HEK293 (cell line): ENCODE measurements around the gene IRF2BPL.
A peak's percentile ranks its signal among the peaks of the same experiment; 100 is the strongest.

Experiments used
- HOXD13 ChIP-seq: sonication (generic); formaldehyde crosslinking; IDR thresholded peaks from 2 replicates; pipeline ENCODE4 v1.8.0; 2022; ENCODE audit warnings: missing genetic modification reagents, borderline replicate concordance
- INSM2 ChIP-seq: fragments of 450-650 bp; formaldehyde crosslinking; IDR thresholded peaks from 2 replicates; pipeline ENCODE4 v1.5.1; 2016; ENCODE audit warnings: missing biosample characterization, missing genetic modification characterization
- MYNN ChIP-seq: fragments of 450-650 bp; formaldehyde crosslinking; IDR thresholded peaks from 2 replicates; pipeline ENCODE4 v1.5.1; 2016; ENCODE audit warnings: missing biosample characterization, missing genetic modification characterization, borderline replicate concordance
- PRDM6 ChIP-seq: fragments of 450-650 bp; formaldehyde crosslinking; IDR thresholded peaks from 2 replicates; pipeline ENCODE4 v1.5.1; 2017; ENCODE audit warnings: missing biosample characterization, missing genetic modification characterization
- SP2 ChIP-seq: fragments of 450-650 bp; formaldehyde crosslinking; IDR thresholded peaks from 2 replicates; pipeline ENCODE4 v1.5.1; 2016; ENCODE audit warnings: missing biosample characterization, missing genetic modification characterization
- ZBTB1 ChIP-seq: fragments of 450-650 bp; formaldehyde crosslinking; IDR thresholded peaks from 2 replicates; pipeline ENCODE4 v1.5.1; 2016; ENCODE audit warnings: missing biosample characterization, missing genetic modification characterization
- ZBTB10 ChIP-seq: fragments of 450-650 bp; formaldehyde crosslinking; IDR thresholded peaks from 2 replicates; pipeline ENCODE4 v1.5.1; 2016; ENCODE audit warnings: missing biosample characterization, missing genetic modification characterization
- ZBTB20 ChIP-seq: fragments of 450-650 bp; formaldehyde crosslinking; IDR thresholded peaks from 2 replicates; pipeline ENCODE4 v1.5.1; 2016; ENCODE audit warnings: missing biosample characterization, missing genetic modification characterization
- ZBTB48 ChIP-seq: fragments of 450-650 bp; formaldehyde crosslinking; IDR thresholded peaks from 2 replicates; pipeline ENCODE4 v1.5.1; 2016; ENCODE audit warnings: missing biosample characterization, missing genetic modification characterization
- ZNF140 ChIP-seq: fragments of 450-650 bp; formaldehyde crosslinking; IDR thresholded peaks from 2 replicates; pipeline ENCODE4 v1.5.1; 2016; ENCODE audit warnings: missing biosample characterization, missing genetic modification characterization
- ZNF157 ChIP-seq: fragments of 450-650 bp; formaldehyde crosslinking; IDR thresholded peaks from 2 replicates; pipeline ENCODE4 v1.5.1; 2016; ENCODE audit warnings: missing biosample characterization, missing genetic modification characterization
- ZNF16 ChIP-seq: fragments of 450-650 bp; formaldehyde crosslinking; IDR thresholded peaks from 2 replicates; pipeline ENCODE4 v1.5.1; 2016; ENCODE audit warnings: low read depth, missing biosample characterization, missing genetic modification characterization
- ZNF19 ChIP-seq: fragments of 450-650 bp; formaldehyde crosslinking; IDR thresholded peaks from 2 replicates; pipeline ENCODE4; 2016; ENCODE audit warnings: missing biosample characterization, missing genetic modification characterization, low read depth
- ZNF239 ChIP-seq: fragments of 450-650 bp; formaldehyde crosslinking; IDR thresholded peaks from 2 replicates; pipeline ENCODE4 v1.5.1; 2016; ENCODE audit warnings: missing biosample characterization, missing genetic modification characterization
- ZNF24 ChIP-seq: fragments of 450-650 bp; formaldehyde crosslinking; IDR thresholded peaks from 2 replicates; pipeline ENCODE4 v1.5.1; 2016; ENCODE audit warnings: missing biosample characterization, missing genetic modification characterization
- ZNF37A ChIP-seq: fragments of 450-650 bp; IDR thresholded peaks from 2 replicates; pipeline ENCODE4 v1.5.1; 2018; ENCODE audit warnings: missing biosample characterization, missing genetic modification characterization
- ZNF426 ChIP-seq: fragments of 450-650 bp; formaldehyde crosslinking; IDR thresholded peaks from 2 replicates; pipeline ENCODE4 v1.5.1; 2017; ENCODE audit warnings: missing biosample characterization, missing genetic modification characterization, mild to moderate bottlenecking, inconsistent platforms, moderate library complexity
- ZNF473 ChIP-seq: fragments of 450-650 bp; formaldehyde crosslinking; IDR thresholded peaks from 2 replicates; pipeline ENCODE4 v1.5.1; 2017; ENCODE audit warnings: missing biosample characterization, missing genetic modification characterization
- ZNF488 ChIP-seq: fragments of 450-650 bp; formaldehyde crosslinking; IDR thresholded peaks from 2 replicates; pipeline ENCODE4 v1.5.1; 2016; ENCODE audit warnings: missing biosample characterization, missing genetic modification characterization
- ZNF513 ChIP-seq: fragments of 450-650 bp; IDR thresholded peaks from 2 replicates; pipeline ENCODE4 v1.5.1; 2018; ENCODE audit warnings: missing biosample characterization, missing genetic modification characterization
- ZNF654 ChIP-seq: fragments of 450-650 bp; formaldehyde crosslinking; IDR thresholded peaks from 2 replicates; pipeline ENCODE4 v1.5.1; 2016; ENCODE audit warnings: low read depth, missing biosample characterization, missing genetic modification characterization
- ZNF664 ChIP-seq: fragments of 450-650 bp; formaldehyde crosslinking; IDR thresholded peaks from 2 replicates; pipeline ENCODE4 v1.5.1; 2016; ENCODE audit warnings: missing biosample characterization, missing genetic modification characterization
- ZNF692 ChIP-seq: fragments of 450-650 bp; formaldehyde crosslinking; IDR thresholded peaks from 2 replicates; pipeline ENCODE4 v1.5.1; 2016; ENCODE audit warnings: missing biosample characterization, missing genetic modification characterization
- ZNF747 ChIP-seq: fragments of 450-650 bp; formaldehyde crosslinking; IDR thresholded peaks from 2 replicates; pipeline ENCODE4 v1.5.1; 2016; ENCODE audit warnings: missing biosample characterization, missing genetic modification characterization
- ZNF76 ChIP-seq: fragments of 450-650 bp; formaldehyde crosslinking; IDR thresholded peaks from 2 replicates; pipeline ENCODE4; 2016; ENCODE audit warnings: low read depth, missing biosample characterization, missing genetic modification characterization, borderline replicate concordance
- ZNF791 ChIP-seq: fragments of 450-650 bp; formaldehyde crosslinking; IDR thresholded peaks from 2 replicates; pipeline ENCODE4 v1.5.1; 2016; ENCODE audit warnings: missing biosample characterization, missing genetic modification characterization
- ZNF837 ChIP-seq: fragments of 450-650 bp; formaldehyde crosslinking; IDR thresholded peaks from 2 replicates; pipeline ENCODE4 v1.5.1; 2016; ENCODE audit warnings: missing biosample characterization, missing genetic modification characterization
- ZNF843 ChIP-seq: fragments of 450-650 bp; formaldehyde crosslinking; IDR thresholded peaks from 2 replicates; pipeline ENCODE4 v1.5.1; 2016; ENCODE audit warnings: missing biosample characterization, missing genetic modification characterization
- ZSCAN5A ChIP-seq: fragments of 450-650 bp; formaldehyde crosslinking; IDR thresholded peaks from 2 replicates; pipeline ENCODE4 v1.5.1; 2016; ENCODE audit warnings: missing biosample characterization, missing genetic modification characterization

The IRF2BPL gene

GRCh38 chr14:77040059-77040740 lies 11.7 kb upstream of the IRF2BPL start (continued):
- no peak for TF ChIP-seq ZNF513 (tag by site-specific recombination)
- TF ChIP-seq ZNF76 (tag by site-specific recombination), result peak; percentile 69; the same call in 1 of the 2 replicates
- no peak for TF ChIP-seq ZNF157 (tag by site-specific recombination)
- TF ChIP-seq ZBTB1 (tag by site-specific recombination), result no peak
- peak; percentile 43; the same call in 1 of the 2 replicates for TF ChIP-seq ZNF692 (tag by site-specific recombination)
- TF ChIP-seq MYNN (tag by site-specific recombination), result 0 out of 2 replicates have a peak, but pooled peaks have one; percentile 43
- TF ChIP-seq ZNF239 (tag by site-specific recombination), result no peak
- TF ChIP-seq ZNF654 (tag by site-specific recombination), result no peak
- TF ChIP-seq ZBTB10 (tag by site-specific recombination), result no peak
- peak; percentile 63 for TF ChIP-seq ZNF37A
- no peak for TF ChIP-seq ZBTB20 (tag by site-specific recombination)
- no peak for TF ChIP-seq ZNF473
- no peak for TF ChIP-seq ZNF843 (tag by site-specific recombination)
- TF ChIP-seq HOXD13 (CRISPR knock-in tag), result no peak
- no peak for TF ChIP-seq ZNF837 (tag by site-specific recombination)
- 0 out of 2 replicates have a peak, but pooled peaks have one; percentile 32 for TF ChIP-seq INSM2 (tag by site-specific recombination)
- no peak for TF ChIP-seq ZNF664 (tag by site-specific recombination)
- no peak for TF ChIP-seq ZSCAN5A (tag by site-specific recombination)
- no peak for TF ChIP-seq ZNF791
- TF ChIP-seq ZNF426 (tag by site-specific recombination), result no peak
- no peak for TF ChIP-seq ZNF747
- peak; percentile 93 for TF ChIP-seq ZNF140 (tag by site-specific recombination)
- TF ChIP-seq ZBTB48 (tag by site-specific recombination), result no peak
- TF ChIP-seq ZNF16 (tag by site-specific recombination), result no peak
- TF ChIP-seq ZNF19, result no peak
- 0 out of 2 replicates have a peak, but pooled peaks have one; percentile 20 for TF ChIP-seq SP2
- 0 out of 2 replicates have a peak, but pooled peaks have one; percentile 30 for TF ChIP-seq ZNF24 (tag by site-specific recombination)
- TF ChIP-seq PRDM6, result peak; percentile 71
- TF ChIP-seq ZNF488 (tag by site-specific recombination), result no peak
